Measurements from ENCODE around the gene CKMT2. TPM values are rescaled to one million over a fixed set of nuclear protein-coding genes. Genes with fewer than 3 reads are reported as not detected.

Gene CKMT2
- total RNA-seq, 1 donor from 2014 or later, result 2,067 TPM

DNA sequence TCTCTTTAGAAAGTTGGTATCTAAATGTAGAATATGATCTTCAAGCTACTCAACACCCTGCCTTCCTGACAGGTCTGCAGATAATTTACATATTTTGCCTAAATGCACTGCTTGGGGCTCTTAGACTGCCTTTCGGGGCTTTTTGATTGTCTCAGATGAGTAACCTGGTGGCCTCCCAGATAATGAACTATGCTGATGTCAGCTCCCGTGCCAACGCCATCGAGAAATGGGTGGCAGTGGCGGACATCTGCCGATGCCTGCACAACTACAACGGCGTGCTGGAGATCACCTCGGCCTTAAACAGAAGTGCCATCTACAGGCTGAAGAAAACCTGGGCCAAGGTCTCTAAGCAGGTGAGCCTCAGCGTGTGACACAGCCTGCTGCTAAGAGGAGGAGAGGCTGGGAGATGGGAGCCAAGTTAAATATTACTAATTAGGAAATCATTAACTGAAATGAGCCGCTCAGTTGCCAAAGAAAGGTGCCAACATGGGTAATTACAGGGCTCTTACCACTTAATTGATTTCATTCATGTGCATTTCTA is 20.8 kb upstream of the CKMT2 start:
- intact Hi-C loops (cut with micrococcal nuclease), result no loop called here
- ATAC-seq, result no peak

DNA sequence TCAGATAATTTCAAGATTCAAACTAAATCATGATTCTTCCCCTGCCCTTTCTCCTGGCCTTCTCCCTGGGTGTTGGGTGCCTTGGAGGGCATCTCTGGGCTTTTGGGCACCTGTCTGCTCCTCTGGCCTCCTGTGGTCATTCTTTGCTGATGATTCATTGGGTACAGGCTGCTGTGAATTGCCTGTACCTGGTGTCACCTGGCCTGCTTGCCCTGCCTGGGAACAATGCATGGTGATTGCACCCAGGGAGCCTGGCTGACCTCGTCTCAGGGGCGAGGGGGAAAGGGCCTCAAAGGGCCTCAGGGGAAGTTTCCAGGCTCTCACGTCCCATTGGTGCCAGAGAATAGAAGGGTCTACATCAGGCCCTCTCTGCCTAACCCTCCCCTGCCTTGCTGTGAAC is 20.1 kb upstream of the CKMT2 start:
- DNase-seq (no peak), ATAC-seq (no peak)
- intact Hi-C loops (cut with micrococcal nuclease), result no loop called here

More for the DNA sequence above, 20.8 kb upstream of the CKMT2 start:
- no peak for DNase-seq

DNA sequence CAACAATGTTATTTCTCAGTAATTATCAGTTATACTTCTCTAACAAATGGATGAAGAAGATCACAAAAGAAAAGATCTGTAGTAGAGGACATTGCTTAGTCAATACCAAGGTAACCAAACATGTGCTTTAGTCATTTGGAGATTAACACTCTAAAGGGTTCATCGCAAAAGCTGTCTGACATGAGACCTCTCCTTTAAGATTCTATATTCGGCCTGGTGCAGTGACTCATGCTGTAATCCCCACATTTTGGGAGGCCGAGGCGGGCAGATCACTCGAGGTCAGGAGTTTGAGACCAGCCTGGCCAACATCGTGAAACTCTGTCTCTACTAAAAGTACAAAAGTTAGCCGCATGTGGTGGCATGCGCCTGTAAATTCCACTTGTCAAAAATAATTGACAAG is 18.3 kb upstream of the CKMT2 start:
- intact Hi-C loops (cut with micrococcal nuclease), result no loop called here
- ATAC-seq, result no peak
- no peak for DNase-seq

DNA sequence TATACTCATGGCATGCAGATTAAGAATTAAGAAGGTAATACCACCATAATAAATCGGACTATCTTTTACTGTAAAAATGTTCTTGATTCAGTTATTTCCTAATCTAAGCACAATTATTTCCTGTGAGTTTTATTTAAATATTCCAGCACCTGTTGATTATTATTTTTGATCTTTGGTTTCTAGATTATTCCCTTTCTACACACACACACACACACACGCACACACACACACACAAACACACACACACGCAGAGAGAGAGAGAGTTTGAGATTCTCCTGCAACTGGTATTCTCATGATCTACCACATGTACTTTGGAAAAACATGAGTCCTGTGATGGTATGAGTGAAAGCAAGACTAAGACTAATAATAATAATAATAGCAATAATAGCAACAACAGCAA is 17.0 kb upstream of the CKMT2 start:
- ATAC-seq (no peak), DNase-seq (no peak)
- intact Hi-C loops (cut with micrococcal nuclease), result no loop called here

DNA sequence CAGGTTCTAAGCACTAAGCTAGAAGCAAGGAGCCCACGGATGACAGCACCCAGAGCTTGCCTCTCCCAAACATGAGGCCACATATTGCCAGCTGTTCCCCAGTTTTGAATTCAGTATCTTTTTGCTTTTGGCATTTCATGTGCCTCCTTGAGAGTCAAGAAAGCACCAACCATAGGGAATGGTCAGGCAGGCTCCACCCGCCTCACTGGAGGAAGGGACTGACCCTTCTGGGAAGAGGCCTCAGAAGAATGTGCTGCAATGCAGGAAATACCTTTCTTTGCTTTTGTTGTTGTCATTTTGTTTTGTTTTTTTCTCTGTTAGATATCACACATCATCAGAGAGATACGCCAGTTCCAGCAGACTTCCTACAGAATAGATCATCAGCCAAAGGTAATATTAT is 13.7 kb upstream of the CKMT2 start:
- DNase-seq (no peak), ATAC-seq (no peak)
- intact Hi-C loops (cut with micrococcal nuclease), result no loop called here

DNA sequence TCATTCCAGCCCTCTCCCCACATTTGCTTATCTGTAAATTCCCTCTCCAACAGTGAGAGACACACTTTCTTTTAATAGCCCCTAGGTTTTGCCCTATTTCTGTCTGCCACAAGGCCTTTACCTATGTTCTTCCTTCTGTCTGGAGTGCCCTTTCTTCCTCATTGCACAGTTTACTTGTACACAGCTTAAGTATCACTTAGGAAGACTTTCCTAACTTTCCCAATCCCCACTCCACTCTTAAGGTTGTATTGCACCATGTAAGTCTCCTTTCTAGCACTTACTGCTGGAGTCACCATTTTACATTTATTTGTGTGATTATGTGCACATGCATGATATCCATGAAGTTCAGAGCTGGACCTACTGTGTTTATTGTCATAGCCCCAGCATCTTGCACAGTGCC is 10.8 kb upstream of the CKMT2 start:
- DNase-seq (no peak), ATAC-seq (no peak)
- intact Hi-C loops (cut with micrococcal nuclease), result no loop called here

DNA sequence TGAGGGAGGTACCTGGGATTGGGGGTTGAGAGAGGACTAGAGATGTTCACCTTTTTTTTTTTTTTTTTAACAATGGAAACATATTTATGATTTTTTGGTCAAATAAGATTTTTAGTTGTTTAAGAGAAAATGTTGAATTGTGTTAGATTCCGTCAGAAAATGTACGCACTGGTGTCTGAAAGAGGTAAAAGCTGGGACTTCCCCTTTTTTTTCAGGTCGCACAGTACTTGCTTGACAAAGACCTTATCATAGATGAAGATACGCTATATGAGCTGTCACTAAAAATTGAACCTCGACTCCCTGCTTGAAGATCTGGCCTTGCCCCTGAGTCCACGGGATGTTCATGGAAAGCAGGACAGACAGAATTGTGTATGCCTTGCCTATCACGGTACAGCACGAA is 7.7 kb upstream of the CKMT2 start:
- intact Hi-C loops (cut with micrococcal nuclease), result no loop called here
- DNase-seq, result no peak
- no peak for ATAC-seq

DNA sequence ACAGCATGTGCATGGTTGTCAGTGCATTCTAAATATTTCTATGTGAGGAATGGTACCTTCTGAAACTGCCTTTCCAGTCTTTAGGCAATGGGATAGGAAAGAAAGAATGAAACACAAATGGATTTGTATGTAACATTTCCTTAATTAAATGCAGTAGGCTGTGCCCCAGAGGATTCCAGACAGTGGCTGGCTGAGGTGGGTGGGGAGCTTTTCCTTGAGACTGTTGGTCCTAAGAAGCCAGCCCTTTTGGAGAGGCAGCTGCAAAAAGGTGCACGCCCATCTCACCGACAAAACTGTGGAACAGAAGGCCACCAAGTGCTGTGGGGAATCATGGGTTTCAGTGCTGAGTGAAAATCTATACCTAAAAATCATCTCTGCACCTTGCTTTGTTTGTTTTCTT is 6.8 kb upstream of the CKMT2 start:
- DNase-seq (no peak), ATAC-seq (no peak)
- intact Hi-C loops (cut with micrococcal nuclease), result no loop called here

DNA sequence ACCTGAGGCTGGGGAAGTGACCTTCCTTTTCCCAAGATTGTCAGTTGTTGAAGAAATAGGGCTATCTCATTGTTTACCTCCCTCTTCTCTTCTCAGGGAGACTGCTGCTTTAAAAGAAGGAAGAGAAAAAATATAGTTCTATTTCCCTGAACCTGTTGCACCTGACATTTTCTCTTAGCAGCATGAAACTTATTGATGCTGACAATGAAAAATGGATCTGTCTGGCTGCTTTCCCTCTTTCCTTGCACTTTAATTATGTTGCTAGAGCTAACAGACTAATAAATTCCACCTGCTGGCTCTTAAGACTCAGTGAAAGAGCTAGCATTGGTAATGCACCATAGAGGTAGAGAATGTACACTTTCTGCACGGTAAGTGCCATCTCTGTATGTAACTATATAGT is 6.2 kb upstream of the CKMT2 start:
- ATAC-seq, result no peak
- no peak for DNase-seq
- intact Hi-C loops (cut with micrococcal nuclease), result no loop called here

DNA sequence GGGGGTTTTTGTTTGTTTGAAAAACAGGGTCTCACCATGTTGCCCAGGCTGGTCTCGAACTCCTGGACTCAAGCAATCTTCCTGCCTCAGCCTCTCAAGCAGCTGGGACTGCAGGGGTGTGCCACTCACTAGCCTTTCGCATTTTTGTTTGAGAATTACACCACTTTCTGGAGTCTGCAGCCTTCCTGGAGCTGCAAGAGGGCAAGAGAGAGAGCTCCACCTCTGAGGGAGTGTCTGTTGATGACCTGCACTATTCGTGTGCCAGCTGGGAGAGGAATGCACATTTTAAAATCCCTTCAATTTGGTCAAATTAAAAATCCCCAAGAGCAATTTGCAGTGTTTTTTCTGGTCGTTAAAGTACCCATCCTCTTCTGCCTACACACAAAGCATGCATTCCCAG is 5.0 kb upstream of the CKMT2 start:
- no peak for DNase-seq
- ATAC-seq, result no peak
- intact Hi-C loops (cut with micrococcal nuclease), result no loop called here

DNA sequence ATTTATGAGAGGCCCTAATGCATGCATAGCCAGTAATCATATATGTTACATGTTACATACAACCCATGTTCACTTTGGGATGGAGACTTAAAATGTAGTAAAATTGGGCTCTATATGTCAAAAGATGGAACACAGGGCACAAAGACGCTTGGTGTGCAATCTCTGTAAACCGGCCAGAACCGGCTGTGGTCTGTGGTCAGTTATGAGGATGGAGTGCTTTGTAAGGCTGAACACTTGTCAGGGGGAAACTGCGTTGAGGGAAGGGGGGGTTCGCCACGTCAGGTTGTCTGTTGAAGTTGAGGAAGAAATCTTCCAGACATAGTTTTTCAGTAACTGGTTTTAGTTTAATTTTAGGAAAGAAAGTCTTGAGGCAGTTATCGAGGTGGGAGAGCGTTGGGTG is 2.7 kb upstream of the CKMT2 start:
- ATAC-seq, result no peak
- DNase-seq, result no peak
- intact Hi-C loops (cut with micrococcal nuclease), result no loop called here

DNA sequence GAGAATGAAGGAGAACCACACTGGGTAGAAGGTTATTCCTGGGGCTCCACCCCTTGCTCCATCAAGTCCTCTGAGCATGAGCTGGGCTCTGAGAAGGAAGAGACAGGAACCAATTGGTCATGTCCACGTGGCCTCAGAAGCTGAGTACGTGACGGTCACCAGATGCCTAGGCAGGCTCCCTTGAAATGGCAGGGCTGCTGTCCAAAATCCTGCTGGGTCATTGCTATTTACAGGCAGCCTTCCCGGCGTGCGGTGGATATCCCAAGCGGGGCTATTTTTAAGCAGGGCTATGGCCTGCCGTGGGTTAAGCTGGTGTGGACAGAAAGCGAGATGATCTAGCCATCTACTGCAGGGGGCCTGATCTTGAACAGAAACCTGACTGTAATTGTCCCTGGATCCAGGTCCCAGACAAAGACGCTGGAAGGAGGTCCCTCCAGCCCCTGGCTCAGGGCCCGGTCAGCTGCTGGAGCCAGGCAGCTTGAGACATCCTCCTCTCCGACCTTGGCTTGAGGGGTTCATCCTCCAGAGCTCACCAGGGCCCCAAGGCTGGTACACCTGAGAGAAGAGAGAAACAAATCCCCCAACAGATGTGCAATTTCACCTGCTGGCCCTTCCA is 550 bp upstream of the CKMT2 start:
- DNase-seq, result peak; percentile 90
- intact Hi-C loops (cut with micrococcal nuclease), result no loop called here
- peak; percentile 76 for ATAC-seq

DNA sequence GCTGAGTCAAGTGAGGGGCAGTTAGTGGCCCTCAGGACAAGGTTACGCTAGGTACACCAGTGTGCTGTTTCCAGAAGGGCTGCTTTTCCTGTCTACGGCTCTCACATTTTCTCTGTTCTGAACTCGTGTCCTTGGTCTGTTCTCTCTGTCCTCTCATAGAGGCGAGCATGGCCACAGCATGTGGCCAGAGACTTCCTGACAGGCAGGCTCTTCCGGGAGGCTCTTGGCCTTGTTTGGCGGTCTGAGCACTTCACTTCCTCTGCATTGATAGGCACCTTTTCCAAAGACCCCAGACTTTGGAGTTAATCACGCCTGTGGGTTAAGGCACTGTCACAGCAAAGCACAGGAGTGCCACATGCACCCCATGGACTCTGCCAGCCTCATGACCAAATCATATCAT is 1.2 kb downstream of the CKMT2 start:
- ATAC-seq (no peak), DNase-seq (peak; percentile 36)
- intact Hi-C loops (cut with micrococcal nuclease), result no loop called here

DNA sequence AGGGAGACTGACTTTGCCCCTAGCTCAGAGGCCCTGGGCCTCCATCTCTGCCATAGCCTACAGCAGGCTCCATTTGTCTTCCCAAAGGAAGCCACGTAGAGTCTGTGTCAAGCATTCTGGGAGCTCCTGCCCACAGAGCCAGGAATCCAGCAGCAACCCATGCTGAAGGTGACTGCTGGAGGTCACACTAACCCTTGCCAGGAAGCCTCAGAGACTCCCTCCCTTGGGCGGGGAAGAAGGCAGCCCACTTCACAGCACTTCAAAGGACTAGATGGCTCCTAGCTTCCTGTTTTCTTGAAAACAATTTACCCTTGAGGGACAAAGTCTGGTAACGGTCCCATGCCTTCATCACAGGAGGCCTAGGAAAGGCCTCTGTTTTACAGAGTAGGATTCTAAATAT is 1.7 kb downstream of the CKMT2 start:
- intact Hi-C loops (cut with micrococcal nuclease), result no loop called here
- ATAC-seq, result peak; percentile 44
- DNase-seq, result peak; percentile 64

DNA sequence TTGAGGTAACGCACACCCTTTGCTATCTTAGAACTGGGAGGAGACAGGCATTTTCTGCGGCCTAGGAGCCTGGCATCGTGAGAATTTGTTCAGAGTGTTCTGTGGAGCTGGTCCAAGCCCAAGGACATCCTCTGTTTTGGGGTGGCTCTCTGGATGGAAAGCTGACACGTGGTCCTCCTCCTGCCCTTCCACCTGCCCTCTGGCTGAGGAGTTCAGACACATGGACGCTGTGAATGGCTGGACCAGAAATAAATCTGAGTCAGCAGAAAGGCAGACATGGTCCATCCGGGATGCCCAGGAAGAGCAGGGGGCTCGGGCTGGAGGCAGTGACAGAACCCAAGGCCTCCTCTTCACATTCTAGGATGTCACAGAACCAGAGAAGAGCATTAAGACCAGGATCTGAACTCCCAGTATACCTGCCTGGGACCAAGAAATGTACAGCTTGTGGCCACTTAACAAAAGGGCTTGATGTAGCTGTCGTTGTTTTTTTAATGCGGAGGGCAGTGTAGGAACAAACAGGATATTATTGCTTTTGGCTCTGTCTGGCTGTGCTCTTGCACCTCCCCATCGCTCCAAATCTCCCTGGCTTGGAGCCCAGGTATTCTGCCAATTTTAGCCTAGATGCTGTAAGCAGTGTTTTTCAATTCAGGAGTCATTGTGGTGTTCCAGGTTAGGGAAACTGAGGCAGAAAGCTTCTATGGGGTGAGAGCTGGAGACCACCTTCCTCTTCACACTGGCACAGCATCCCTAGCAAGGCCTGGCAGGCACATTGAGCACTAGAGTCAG is 2.4 kb downstream of the CKMT2 start:
- peak; percentile 55 for ATAC-seq
- DNase-seq, result peak; percentile 68
- intact Hi-C loops (cut with micrococcal nuclease), result no loop called here

DNA sequence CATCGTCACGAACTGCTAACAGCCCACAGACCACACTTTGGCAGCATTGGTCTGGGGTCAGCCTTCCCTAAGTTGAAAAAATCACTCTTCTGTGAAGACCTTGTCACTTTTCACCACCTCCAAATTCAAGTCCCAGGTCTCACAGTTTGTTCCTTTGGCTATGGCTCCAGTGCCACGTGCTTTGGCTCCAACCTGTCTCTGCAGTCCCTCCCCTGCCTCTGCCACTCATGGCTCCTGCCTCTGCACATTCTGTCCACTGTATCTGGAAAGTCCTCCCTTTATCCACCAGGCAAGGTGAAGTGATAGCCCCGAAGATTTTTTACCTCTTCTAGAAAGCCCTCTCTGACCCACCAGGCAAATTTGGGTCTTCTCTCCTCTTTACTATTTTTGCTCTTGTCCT is 5.3 kb downstream of the CKMT2 start:
- intact Hi-C loops (cut with micrococcal nuclease), result no loop called here
- DNase-seq (peak; percentile 71), ATAC-seq (peak; percentile 42)

DNA sequence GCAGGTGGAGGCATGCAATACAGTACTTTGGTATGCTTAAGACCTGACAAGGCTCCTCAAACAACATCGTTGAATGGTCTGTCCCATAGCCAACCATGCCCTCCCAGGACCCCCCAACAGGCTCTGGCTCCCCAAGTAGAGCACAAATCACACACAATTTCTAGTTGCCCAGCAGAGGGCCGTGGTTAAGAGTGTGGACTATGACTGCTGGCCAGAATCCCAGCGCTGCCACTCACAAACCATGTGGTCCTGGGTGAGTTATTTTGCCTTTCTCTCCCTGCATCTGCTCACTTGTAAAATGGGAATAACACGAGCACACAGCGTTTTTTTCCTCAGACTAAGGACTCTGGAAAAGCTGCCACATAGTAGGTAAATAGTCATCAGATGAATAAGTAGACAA is 6.5 kb downstream of the CKMT2 start:
- ATAC-seq, result no peak
- intact Hi-C loops (cut with micrococcal nuclease), result no loop called here
- DNase-seq, result peak; percentile 45

DNA sequence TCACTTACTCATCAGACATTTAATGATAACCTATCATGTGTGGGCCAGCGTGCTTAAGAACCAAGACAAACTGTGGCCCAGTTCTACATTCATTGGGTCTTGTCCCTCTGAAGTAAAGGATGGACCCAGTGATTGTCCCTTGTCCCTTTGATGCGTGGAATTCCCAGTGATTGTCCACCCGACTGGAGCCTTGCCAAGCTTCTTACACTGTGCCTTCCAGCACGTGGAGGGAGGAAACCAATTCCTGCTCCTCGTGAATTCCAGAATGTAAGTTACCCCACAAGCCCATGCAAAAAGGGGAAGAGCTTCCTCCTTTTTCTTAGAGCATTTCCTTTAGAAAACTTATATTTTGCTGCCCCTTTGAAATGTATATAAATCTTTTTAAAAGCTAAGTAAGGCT is 7.9 kb downstream of the CKMT2 start:
- intact Hi-C loops (cut with micrococcal nuclease), result no loop called here
- DNase-seq (no peak), ATAC-seq (no peak)

DNA sequence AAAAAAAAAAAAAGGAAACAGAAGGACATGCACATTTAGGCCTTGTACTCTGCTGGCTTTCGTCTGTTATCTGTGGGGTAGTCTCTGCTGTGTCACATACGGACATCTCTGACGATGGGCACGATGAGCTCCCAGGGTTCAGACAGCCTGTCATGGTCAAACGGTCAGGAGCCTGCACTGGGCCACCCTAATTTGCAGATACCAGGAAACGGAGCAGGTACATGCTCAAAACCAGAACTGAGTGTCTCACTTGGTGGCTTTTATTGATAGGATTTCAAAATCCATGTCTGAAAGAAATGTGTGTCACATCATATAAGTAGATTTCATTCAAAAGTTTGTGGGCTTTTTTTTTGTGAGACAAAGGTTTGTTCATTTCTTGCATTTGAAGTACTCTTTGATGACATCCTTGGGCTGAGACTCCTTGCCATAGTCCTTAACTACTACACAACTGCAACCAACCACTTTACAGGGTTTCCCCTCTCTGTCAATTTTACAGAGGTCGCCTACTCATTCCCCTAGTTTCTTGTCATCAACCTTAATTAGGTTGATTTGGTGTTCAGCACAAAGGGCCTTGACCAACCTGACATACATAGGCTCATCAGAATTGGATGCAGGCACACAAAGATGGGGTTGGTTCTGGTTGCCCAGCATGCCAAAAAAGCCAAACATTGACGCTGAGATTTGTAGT is 9.0 kb downstream of the CKMT2 start:
- no peak for DNase-seq
- no peak for ATAC-seq
- intact Hi-C loops (cut with micrococcal nuclease), result no loop called here

DNA sequence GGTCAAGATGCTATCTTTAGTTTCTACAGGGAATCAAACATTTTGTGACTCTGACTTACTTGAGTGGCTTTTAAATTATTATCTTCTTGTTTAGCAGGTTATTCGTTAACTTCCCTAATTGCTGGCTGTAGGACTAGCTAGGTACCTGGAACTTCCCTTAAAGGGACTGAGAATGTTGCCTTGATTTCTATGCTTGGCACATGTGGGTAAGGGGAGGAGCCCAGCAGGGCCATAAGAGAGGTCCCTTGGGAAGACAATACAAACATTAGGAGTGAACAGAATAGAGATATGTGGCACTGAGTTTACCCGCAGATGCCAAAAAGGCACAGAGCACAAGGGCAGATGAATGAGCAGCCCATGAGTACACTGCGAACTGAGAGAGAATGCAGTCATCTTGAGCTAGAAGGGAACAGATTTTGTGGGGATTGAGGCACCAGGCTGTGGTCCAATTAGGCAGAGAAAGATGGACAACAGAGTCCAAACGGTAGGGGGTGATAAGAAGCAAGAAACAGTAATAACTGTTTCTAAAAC is 9.8 kb downstream of the CKMT2 start:
- intact Hi-C loops (cut with micrococcal nuclease), result no loop called here
- no peak for DNase-seq
- ATAC-seq, result peak; percentile 27

All from left ventricle myocardium superior (tissue), 1 donor.